K562 (cell line): ENCODE measurements around the gene SYF2. TPM values are rescaled to one million over a fixed set of nuclear protein-coding genes. Genes with fewer than 3 reads are reported as not detected.

Source experiments
- ARID1B ChIP-seq: fragments of 450-650 bp; IDR thresholded peaks from 2 replicates; pipeline ENCODE4 v1.6.1; 2016; ENCODE audit warnings: antibody characterized with exemption, mild to moderate bottlenecking, inconsistent platforms
- CREBBP ChIP-seq: IDR thresholded peaks from one replicate; pipeline ENCODE4 v1.6.1; 2012; ENCODE audit warnings: low read depth, mild to moderate bottlenecking, control low read depth, inconsistent platforms, low read length
- FOS ChIP-seq: IDR thresholded peaks from 3 replicates; pipeline ENCODE4 v1.6.1; 2011; ENCODE audit not compliant: insufficient read length; ENCODE audit errors: extremely low read depth
- JUND ChIP-seq, 2 experiments: IDR thresholded peaks; 2 replicates in 1 of 2; 3 replicates in 1 of 2; pipeline ENCODE4 v1.6.1; 2011; ENCODE audit warnings: borderline replicate concordance in 2 of 2, low read depth in 2 of 2, low read length in 2 of 2, improper control_type of control experiment in 1 of 2, missing biosample characterization in 1 of 2, missing genetic modification characterization in 1 of 2, missing genetic modification reagents in 1 of 2
- MAFG ChIP-seq: fragments of 450-650 bp; conservative IDR thresholded peaks from 2 replicates; pipeline ENCODE4 v1.6.1; 2016; ENCODE audit warnings: missing genetic modification characterization, missing compliant biosample characterization
- MEF2D ChIP-seq: conservative IDR thresholded peaks from 2 replicates; pipeline ENCODE4 v1.6.1; 2016; ENCODE audit warnings: low read depth, missing genetic modification characterization, missing compliant biosample characterization
- NFYB ChIP-seq: IDR thresholded peaks from 2 replicates; pipeline ENCODE4 v1.6.1; 2011; ENCODE audit warnings: mild to moderate bottlenecking, moderate library complexity; ENCODE audit not compliant: insufficient read length; ENCODE audit errors: extremely low read depth
- NR2C2 ChIP-seq, 2 experiments: fragments of 200-800 bp in 1 of 2; sonication (Bioruptor generic) in 1 of 2; sonication (generic) in 1 of 2; formaldehyde crosslinking in 1 of 2; IDR thresholded peaks; 2 replicates each; pipeline versions ENCODE4 v1.6.1 to v1.8.0; 2016 to 2022; ENCODE audit warnings: mild to moderate bottlenecking in 1 of 2, missing compliant biosample characterization in 1 of 2, missing genetic modification characterization in 1 of 2, missing genetic modification reagents in 1 of 2
- SAFB ChIP-seq: fragments of 200-400 bp; formaldehyde crosslinking; IDR thresholded peaks from 2 replicates; pipeline ENCODE4 v1.6.1; 2017; ENCODE audit warnings: low read depth, low read length, borderline replicate concordance
- SIRT6 ChIP-seq: IDR thresholded peaks from one replicate; pipeline ENCODE4 v1.6.1; 2012; ENCODE audit warnings: low read depth, mild to moderate bottlenecking, control low read depth, inconsistent platforms, low read length, moderate library complexity
- SMARCC2 ChIP-seq: fragments of 450-650 bp; IDR thresholded peaks from 2 replicates; pipeline ENCODE4 v1.6.1; 2017; ENCODE audit warnings: antibody characterized with exemption, moderate library complexity, mild to moderate bottlenecking, low read depth
- TRIM24 ChIP-seq, 2 experiments: fragments of 450-650 bp; IDR thresholded peaks; 2 replicates each; pipeline ENCODE4 v1.6.1; 2016
- ZNF253 ChIP-seq: fragments of 250-450 bp; sonication (Bioruptor Pico); conservative IDR thresholded peaks from 2 replicates; pipeline ENCODE4 v1.6.1; 2021; ENCODE audit warnings: mild to moderate bottlenecking
- ZNF324 ChIP-seq: fragments of 250-450 bp; sonication (Bioruptor Pico); IDR thresholded peaks from 2 replicates; pipeline ENCODE4 v1.4.0; 2020; ENCODE audit warnings: mild to moderate bottlenecking
- ZNF644 ChIP-seq: fragments of 200-800 bp; sonication (Bioruptor generic); IDR thresholded peaks from 2 replicates; pipeline ENCODE4 v1.6.1; 2016; ENCODE audit warnings: low read depth, missing genetic modification characterization, missing compliant biosample characterization
- polyA plus RNA-seq, 8 experiments: library from polyadenylated mRNA; depleted of rRNA in 4 of 8; stranded (reverse) in 5 of 8; unstranded in 3 of 8; fragments of >200 nt; fragmentation: Nextera tagmentation in 2 of 8; fragmentation: Illumina TruSeq in 1 of 8; extraction: Ambion mirVana in 2 of 8; extraction: Trizol in 1 of 8; gene quantifications; 2 replicates each; pipeline versions ENCODE4 v1.2.1 to v1.2.3, GENCODE V29; 2011 to 2014; ENCODE audit warnings: inconsistent platforms in 1 of 8, missing spikeins in 1 of 8
- total RNA-seq, 7 experiments: library from RNA; depleted of rRNA in 6 of 7; stranded (reverse); fragments of >200 nt in 6 of 7; fragmentation: Illumina TruSeq in 2 of 7; extraction: Trizol in 2 of 7; gene quantifications; 2 replicates each; pipeline versions ENCODE4 v1.2.1 to v1.2.3, GENCODE V29; 2011 to 2021; ENCODE audit warnings: low replicate concordance in 1 of 7
- TF ChIP-seq, protein P1 (sequence below): fragments of 450-650 bp; IDR thresholded peaks from 2 replicates; pipeline ENCODE4 v1.6.1; 2016; ENCODE audit warnings: antibody characterized with exemption
- TF ChIP-seq, protein P2 (sequence below): fragments of 450-650 bp; conservative IDR thresholded peaks from 2 replicates; pipeline ENCODE4 v1.6.1; 2016; ENCODE audit warnings: missing genetic modification characterization, low read depth, mild to moderate bottlenecking, missing compliant biosample characterization, moderate library complexity
- TF ChIP-seq, protein P3 (sequence below), 2 experiments: fragments of 450-650 bp in 1 of 2; sonication (generic) in 1 of 2; formaldehyde crosslinking in 1 of 2; IDR thresholded peaks in 1 of 2; conservative IDR thresholded peaks in 1 of 2; 2 replicates each; pipeline versions ENCODE4 v1.6.1 to v1.8.1; 2016 to 2023; ENCODE audit warnings: mild to moderate bottlenecking in 2 of 2, moderate library complexity in 2 of 2, inconsistent platforms in 1 of 2, missing genetic modification reagents in 1 of 2

The SYF2 gene
- total and polyA plus RNA-seq, 9 of the 15 experiments (the other 6 are each of a cell fraction or from before 2014, with no cell fraction given): 20.9 to 69.0 (median 43.2) TPM

- TF ChIP-seq ARID1B (0 out of 2 replicates have a peak, but pooled peaks have one; percentile 15), MEF2D (tag) (no peak), NFYB (no peak), SIRT6 (no peak), NR2C2 (CRISPR knock-in tag; IDR thresholded peaks at IDR 0.05) (no peak), NR2C2 (tag; IDR thresholded peaks at IDR 0.05) (no peak), ZNF644 (tag) (no peak), CREBBP (no peak), MAFG (0 out of 2 replicates have a peak, but pooled peaks have one; percentile 10), TRIM24 (IDR thresholded peaks at IDR 0.05) (no peak), JUND (IDR thresholded peaks at IDR 0.05; ENCODE audit: borderline replicate concordance, low read depth, low read length) (peak; percentile 74; the same call in 1 of the 2 replicates), JUND (tag; IDR thresholded peaks at IDR 0.05; ENCODE audit: borderline replicate concordance, low read depth, low read length) (peak; percentile 75), ZNF253 (CRISPR knock-in tag) (no peak), ZNF324 (CRISPR knock-in tag) (no peak), FOS (peak; percentile 8), SAFB (no peak), SMARCC2 (no peak)
- TF ChIP-seq, protein P1, sequence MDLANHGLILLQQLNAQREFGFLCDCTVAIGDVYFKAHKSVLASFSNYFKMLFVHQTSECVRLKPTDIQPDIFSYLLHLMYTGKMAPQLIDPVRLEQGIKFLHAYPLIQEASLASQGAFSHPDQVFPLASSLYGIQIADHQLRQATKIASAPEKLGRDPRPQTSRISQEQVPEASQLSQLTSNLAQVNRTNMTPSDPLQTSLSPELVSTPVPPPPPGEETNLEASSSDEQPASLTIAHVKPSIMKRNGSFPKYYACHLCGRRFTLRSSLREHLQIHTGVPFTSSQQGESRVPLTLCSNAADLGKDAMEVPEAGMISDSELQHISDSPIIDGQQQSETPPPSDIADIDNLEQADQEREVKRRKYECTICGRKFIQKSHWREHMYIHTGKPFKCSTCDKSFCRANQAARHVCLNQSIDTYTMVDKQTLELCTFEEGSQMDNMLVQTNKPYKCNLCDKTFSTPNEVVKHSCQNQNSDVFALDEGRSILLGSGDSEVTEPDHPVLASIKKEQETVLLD: no peak
- TF ChIP-seq, protein P2, sequence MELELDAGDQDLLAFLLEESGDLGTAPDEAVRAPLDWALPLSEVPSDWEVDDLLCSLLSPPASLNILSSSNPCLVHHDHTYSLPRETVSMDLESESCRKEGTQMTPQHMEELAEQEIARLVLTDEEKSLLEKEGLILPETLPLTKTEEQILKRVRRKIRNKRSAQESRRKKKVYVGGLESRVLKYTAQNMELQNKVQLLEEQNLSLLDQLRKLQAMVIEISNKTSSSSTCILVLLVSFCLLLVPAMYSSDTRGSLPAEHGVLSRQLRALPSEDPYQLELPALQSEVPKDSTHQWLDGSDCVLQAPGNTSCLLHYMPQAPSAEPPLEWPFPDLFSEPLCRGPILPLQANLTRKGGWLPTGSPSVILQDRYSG (tag): no peak
- TF ChIP-seq, protein P3, sequence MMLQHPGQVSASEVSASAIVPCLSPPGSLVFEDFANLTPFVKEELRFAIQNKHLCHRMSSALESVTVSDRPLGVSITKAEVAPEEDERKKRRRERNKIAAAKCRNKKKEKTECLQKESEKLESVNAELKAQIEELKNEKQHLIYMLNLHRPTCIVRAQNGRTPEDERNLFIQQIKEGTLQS (IDR thresholded peaks at IDR 0.05): peak; percentile 86
- TF ChIP-seq, protein P3 (CRISPR knock-in tag; conservative IDR thresholded peaks at IDR 0.05): no peak
These were observed 8.8 kb downstream of the SYF2 start (continued) for GRCh38 chr1:25223471-25223870.
